ENCODE results near the gene PLAAT2.
"Not testable (repeated sequence)": the region's sequence is repeated elsewhere in the genome, so short reads cannot be mapped to it uniquely, and the experiment has no call there.

- TF ChIP-seq, protein P1, sequence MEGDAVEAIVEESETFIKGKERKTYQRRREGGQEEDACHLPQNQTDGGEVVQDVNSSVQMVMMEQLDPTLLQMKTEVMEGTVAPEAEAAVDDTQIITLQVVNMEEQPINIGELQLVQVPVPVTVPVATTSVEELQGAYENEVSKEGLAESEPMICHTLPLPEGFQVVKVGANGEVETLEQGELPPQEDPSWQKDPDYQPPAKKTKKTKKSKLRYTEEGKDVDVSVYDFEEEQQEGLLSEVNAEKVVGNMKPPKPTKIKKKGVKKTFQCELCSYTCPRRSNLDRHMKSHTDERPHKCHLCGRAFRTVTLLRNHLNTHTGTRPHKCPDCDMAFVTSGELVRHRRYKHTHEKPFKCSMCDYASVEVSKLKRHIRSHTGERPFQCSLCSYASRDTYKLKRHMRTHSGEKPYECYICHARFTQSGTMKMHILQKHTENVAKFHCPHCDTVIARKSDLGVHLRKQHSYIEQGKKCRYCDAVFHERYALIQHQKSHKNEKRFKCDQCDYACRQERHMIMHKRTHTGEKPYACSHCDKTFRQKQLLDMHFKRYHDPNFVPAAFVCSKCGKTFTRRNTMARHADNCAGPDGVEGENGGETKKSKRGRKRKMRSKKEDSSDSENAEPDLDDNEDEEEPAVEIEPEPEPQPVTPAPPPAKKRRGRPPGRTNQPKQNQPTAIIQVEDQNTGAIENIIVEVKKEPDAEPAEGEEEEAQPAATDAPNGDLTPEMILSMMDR (IDR thresholded peaks at IDR 0.05): not testable (repeated sequence)
- not testable (repeated sequence) for TF ChIP-seq POLR2A (IDR thresholded peaks at IDR 0.05)
These were observed 18.0 kb upstream of the PLAAT2 start for GRCh38 chr11:63581224-63581623.
